Neural crest cell (in vitro differentiated cells): ENCODE data around the gene CERS3. TPM values are rescaled to one million over a fixed set of nuclear protein-coding genes. Genes with fewer than 3 reads are reported as not detected.

Source experiments
- DNase-seq: peaks from one replicate; pipeline ENCODE4 v3.0.0; 2021; ENCODE audit warnings: low read depth, mixed read lengths, low spot score
- H3K27ac Mint-ChIP-seq: one replicate; pipeline ENCODE4 v1.8.0; 2021; ENCODE audit warnings: mild to moderate bottlenecking, mixed read lengths; ENCODE audit not compliant: unreplicated experiment
- H3K27me3 Mint-ChIP-seq: 2 replicates; pipeline ENCODE4 v1.8.0; 2021; ENCODE audit warnings: low read depth, mild to moderate bottlenecking, mixed read lengths
- H3K36me3 Mint-ChIP-seq: 2 replicates; pipeline ENCODE4 v1.8.0; 2021; ENCODE audit warnings: low read depth, mild to moderate bottlenecking, mixed read lengths
- H3K4me1 Mint-ChIP-seq: 2 replicates; pipeline ENCODE4 v1.8.0; 2021; ENCODE audit warnings: mixed read lengths
- H3K4me3 Mint-ChIP-seq: one replicate; pipeline ENCODE4 v1.8.0; 2021; ENCODE audit warnings: mild to moderate bottlenecking, mixed read lengths
- H3K9me3 Mint-ChIP-seq: 2 replicates; pipeline ENCODE4 v1.8.0; 2021; ENCODE audit warnings: mixed read lengths
- total RNA-seq: library from RNA; stranded (reverse); gene quantifications from 2 replicates; pipeline ENCODE4 v1.2.1, GENCODE V29; 2021
- TF ChIP-seq, protein P1 (sequence below): fragments of 200-600 bp; sonication (generic); conservative IDR thresholded peaks from 2 replicates; pipeline ENCODE4 v1.5.0; 2021; ENCODE audit warnings: antibody characterized with exemption, mild to moderate bottlenecking

Gene CERS3
- total RNA-seq, 1 donor from 2014 or later = 0.26 TPM

DNA sequence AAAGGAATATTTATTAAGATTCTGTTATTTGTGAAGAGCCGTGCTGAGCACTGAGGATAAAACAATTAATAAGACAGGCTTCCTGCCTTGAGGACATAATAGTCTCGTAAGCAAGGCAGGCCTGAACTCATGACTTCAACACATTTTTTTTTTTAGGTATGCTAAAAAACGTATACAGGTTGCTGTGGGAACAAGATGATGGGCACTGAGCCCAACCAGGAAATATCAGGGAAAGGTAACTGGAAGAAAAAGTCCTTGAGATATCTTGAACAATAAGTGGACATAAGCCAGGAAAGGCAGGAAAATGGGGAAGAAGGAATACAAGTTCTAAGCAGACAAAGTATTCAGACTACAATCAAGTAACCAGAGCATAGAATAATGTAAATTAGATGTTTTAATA lies 26.1 kb downstream of the CERS3 start:
- no peak overlapping the region for H3K27ac Mint-ChIP-seq

DNA sequence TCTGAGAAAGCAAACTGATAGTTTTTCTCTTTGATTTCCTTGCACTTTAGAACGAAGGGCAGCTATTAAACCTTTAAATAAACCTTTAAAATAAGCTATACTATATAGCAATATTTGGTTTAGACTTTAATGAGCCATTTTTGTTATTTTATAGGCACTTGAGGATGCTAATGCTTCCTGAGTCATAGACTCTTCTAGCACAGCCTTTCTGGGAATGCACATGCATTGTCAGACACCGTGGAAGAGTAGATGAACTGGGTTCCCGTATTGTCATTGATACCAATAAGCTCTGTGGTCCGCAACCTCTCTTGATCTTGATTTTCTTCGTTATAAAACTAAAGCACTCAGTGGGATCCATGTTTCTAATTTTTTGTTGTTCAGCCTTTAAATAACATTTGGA lies 27.6 kb downstream of the CERS3 start:
- no peak overlapping the region for H3K4me3 Mint-ChIP-seq
- H3K9me3 Mint-ChIP-seq = peaks cover 5% of the 10 kb centered on the region
- H3K27me3 Mint-ChIP-seq = peaks cover 30% of the 10 kb centered on the region
- no peak for DNase-seq
- H3K4me1 Mint-ChIP-seq = no peaks in the 10 kb centered on the region
- no peak overlapping the region for H3K27ac Mint-ChIP-seq
- TF ChIP-seq, protein P1, sequence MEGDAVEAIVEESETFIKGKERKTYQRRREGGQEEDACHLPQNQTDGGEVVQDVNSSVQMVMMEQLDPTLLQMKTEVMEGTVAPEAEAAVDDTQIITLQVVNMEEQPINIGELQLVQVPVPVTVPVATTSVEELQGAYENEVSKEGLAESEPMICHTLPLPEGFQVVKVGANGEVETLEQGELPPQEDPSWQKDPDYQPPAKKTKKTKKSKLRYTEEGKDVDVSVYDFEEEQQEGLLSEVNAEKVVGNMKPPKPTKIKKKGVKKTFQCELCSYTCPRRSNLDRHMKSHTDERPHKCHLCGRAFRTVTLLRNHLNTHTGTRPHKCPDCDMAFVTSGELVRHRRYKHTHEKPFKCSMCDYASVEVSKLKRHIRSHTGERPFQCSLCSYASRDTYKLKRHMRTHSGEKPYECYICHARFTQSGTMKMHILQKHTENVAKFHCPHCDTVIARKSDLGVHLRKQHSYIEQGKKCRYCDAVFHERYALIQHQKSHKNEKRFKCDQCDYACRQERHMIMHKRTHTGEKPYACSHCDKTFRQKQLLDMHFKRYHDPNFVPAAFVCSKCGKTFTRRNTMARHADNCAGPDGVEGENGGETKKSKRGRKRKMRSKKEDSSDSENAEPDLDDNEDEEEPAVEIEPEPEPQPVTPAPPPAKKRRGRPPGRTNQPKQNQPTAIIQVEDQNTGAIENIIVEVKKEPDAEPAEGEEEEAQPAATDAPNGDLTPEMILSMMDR = no peak
- no peaks in the 10 kb centered on the region for H3K36me3 Mint-ChIP-seq

More for the DNA sequence above, 26.1 kb downstream of the CERS3 start:
- Mint-ChIP-seq H3K36me3 (no peaks in the 10 kb centered on the region), H3K4me1 (no peaks in the 10 kb centered on the region), H3K27me3 (peaks cover 25% of the 10 kb centered on the region), H3K9me3 (peaks cover 5% of the 10 kb centered on the region), H3K4me3 (no peak overlapping the region)
- no peak for DNase-seq
- TF ChIP-seq, protein P1 = no peak

DNA sequence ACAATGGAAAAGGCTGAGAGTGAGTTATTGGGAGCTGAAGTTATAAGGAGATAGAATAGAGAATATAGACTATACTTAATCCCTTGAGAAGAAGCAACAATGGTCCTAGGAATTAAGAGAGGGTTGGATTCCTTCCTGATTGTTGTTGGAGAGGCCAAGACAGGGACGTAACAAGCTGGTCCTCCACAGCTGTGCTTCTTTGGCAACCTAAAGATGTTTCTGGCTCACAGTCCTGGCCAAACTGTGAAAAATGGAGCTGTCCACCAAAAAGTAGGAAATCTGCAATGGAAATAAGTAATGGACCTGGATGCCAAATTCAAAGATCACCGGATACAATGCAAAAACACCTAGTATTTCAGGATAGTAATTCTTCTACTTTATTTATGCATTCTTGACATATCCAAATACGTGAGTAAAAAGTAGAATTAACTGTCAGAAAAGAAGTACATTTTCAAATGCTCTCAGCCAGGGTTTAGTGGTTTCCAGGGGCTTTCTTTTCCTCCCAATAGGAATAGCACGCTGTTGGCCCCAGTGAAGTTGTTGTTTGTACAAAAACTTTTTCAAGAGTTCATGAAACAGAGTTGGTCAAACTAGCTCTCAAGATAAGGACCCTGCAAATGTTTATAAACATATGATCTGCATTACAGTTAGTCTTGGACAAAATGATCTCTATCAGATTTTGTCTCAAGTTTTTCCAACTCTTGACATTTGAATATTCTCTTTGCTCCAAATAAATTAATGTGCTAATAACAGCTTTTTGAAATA lies 28.3 kb downstream of the CERS3 start:
- peaks cover 5% of the 10 kb centered on the region for H3K9me3 Mint-ChIP-seq
- no peak overlapping the region for H3K4me3 Mint-ChIP-seq
- H3K4me1 Mint-ChIP-seq = no peaks in the 10 kb centered on the region
- no peak overlapping the region for H3K27ac Mint-ChIP-seq
- TF ChIP-seq, protein P1 = no peak
- H3K36me3 Mint-ChIP-seq = no peaks in the 10 kb centered on the region
- DNase-seq = no peak
- H3K27me3 Mint-ChIP-seq = peaks cover 30% of the 10 kb centered on the region

DNA sequence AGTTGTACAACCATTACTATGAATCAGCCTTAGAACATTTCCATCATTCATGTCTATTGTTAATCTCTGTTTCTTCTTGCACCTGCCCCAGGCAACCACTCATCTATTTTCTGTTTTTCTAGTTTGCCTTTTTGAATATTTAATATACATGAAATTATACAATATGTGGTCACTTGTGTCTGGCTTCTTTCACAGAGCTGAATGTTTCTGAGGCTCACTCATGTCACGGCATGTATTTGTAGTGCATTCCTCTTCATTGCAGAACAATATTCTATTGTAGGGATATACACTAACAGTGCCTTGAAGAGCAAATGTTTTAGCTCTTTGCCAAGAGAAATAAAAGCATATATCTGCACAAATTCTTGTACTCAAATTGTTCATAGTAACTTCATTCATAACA lies 32.9 kb downstream of the CERS3 start:
- TF ChIP-seq, protein P1 = no peak
- no peaks in the 10 kb centered on the region for H3K9me3 Mint-ChIP-seq
- no peaks in the 10 kb centered on the region for H3K4me1 Mint-ChIP-seq
- no peak overlapping the region for H3K27ac Mint-ChIP-seq
- no peak overlapping the region for H3K4me3 Mint-ChIP-seq
- H3K27me3 Mint-ChIP-seq = peaks cover 26% of the 10 kb centered on the region
- DNase-seq = no peak
- H3K36me3 Mint-ChIP-seq = peaks cover 2% of the 10 kb centered on the region

DNA sequence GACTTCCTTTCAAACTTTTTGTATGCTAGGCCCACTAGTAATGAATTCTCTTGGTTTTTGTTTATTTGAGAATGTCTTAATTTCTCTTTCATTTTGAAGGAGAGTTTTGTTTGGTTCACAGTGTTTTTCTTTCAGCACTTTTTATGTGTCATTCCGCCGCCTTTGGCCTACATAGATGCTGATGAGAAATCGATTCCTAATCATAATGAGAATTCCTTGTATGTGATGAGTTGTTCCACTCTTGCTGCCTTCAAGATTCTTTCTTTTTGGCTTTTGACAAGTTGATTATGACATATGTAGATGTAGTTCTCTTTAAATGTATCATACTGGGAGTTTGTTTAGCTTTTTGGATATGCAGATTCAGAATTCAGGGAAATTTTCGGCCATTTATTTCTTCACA lies 35.5 kb downstream of the CERS3 start:
- Mint-ChIP-seq H3K4me3 (no peak overlapping the region), H3K27me3 (peaks cover 12% of the 10 kb centered on the region), H3K36me3 (peaks cover 2% of the 10 kb centered on the region), H3K27ac (no peak overlapping the region), H3K4me1 (no peaks in the 10 kb centered on the region), H3K9me3 (no peaks in the 10 kb centered on the region)
- TF ChIP-seq, protein P1 = no peak
- no peak for DNase-seq
